Body of pancreas (tissue), 4 donors: ENCODE measurements around the gene PANK1. TPM values are rescaled to one million over a fixed set of nuclear protein-coding genes. Genes with fewer than 3 reads are reported as not detected.

Source experiments
- ATAC-seq: fragments of 150-250 bp; one replicate; pipeline ENCODE4 v1.9.1; 2016
- DNase-seq, 4 donors: peaks; one replicate each; pipeline ENCODE4 v3.0.0-alpha.2; 2019
- H3K27ac ChIP-seq, 4 donors: fragments of 200-600 bp; sonication (generic); 1 replicate in 3 of 4; 2 replicates in 1 of 4; pipeline versions ENCODE4 v1.5.1 to v1.6.1; 2016 to 2019; ENCODE audit warnings: mild to moderate bottlenecking in 1 of 4, mixed read lengths in 1 of 4, moderate library complexity in 1 of 4
- H3K27me3 ChIP-seq, 2 donors: fragments of 200-600 bp; sonication (generic); one replicate each; pipeline ENCODE4 v1.6.0; 2016; ENCODE audit warnings: mild to moderate bottlenecking in 1 of 2
- H3K36me3 ChIP-seq, 2 donors: fragments of 200-600 bp; sonication (generic); replicated peaks in 1 of 2; 2 replicates each; pipeline ENCODE4 v1.5.1; 2016; ENCODE audit warnings: low read depth in 2 of 2; ENCODE audit not compliant: insufficient read depth in 1 of 2
- H3K4me1 ChIP-seq: fragments of 200-600 bp; sonication (generic); one replicate; pipeline ENCODE4 v1.6.0; 2016
- H3K4me3 ChIP-seq, 2 donors: fragments of 200-600 bp; sonication (generic); 1 replicate in 1 of 2; 2 replicates in 1 of 2; pipeline ENCODE4 v1.5.1; 2016 to 2019
- H3K9me3 ChIP-seq, 3 donors: fragments of 200-600 bp; sonication (generic); 1 replicate in 2 of 3; 2 replicates in 1 of 3; pipeline ENCODE4 v1.5.1; 2016
- POLR2A ChIP-seq, 3 donors: fragments of 450-650 bp; IDR thresholded peaks; one replicate each; pipeline ENCODE4 v1.6.1; 2016; ENCODE audit warnings: antibody characterized with exemption in 3 of 3, mild to moderate bottlenecking in 2 of 3
- WGBS, 2 donors: methylation state at CpG; one replicate each; pipeline ENCODE4 v1.1.5; 2017; 5-methylcytosine and 5-hydroxymethylcytosine counted together
- intact Hi-C: fragments of 100-400 bp; cut with DNase I; formaldehyde crosslinking; loops from one replicate; pipeline ENCODE4 v1.15.1; 2023
- total RNA-seq, 2 donors: library from RNA; depleted of rRNA; stranded (reverse); fragments of >200 nt; gene quantifications; one replicate each; pipeline ENCODE4 v1.1.0, GENCODE V29; 2016
- TF ChIP-seq, protein P1 (sequence below), 7 experiments: fragments of 450-650 bp in 4 of 7; fragments of 200-600 bp in 3 of 7; sonication (generic) in 3 of 7; IDR thresholded peaks; one replicate each; pipeline ENCODE4 v1.5.1; 2016 to 2019; ENCODE audit warnings: antibody characterized with exemption in 7 of 7

Gene PANK1
- total RNA-seq, 2 donors from 2014 or later, result 2.6 to 3.0 TPM

GRCh38 chr10:89566095-89566950, 78.7 kb downstream of the PANK1 start:
- TF ChIP-seq, protein P1, sequence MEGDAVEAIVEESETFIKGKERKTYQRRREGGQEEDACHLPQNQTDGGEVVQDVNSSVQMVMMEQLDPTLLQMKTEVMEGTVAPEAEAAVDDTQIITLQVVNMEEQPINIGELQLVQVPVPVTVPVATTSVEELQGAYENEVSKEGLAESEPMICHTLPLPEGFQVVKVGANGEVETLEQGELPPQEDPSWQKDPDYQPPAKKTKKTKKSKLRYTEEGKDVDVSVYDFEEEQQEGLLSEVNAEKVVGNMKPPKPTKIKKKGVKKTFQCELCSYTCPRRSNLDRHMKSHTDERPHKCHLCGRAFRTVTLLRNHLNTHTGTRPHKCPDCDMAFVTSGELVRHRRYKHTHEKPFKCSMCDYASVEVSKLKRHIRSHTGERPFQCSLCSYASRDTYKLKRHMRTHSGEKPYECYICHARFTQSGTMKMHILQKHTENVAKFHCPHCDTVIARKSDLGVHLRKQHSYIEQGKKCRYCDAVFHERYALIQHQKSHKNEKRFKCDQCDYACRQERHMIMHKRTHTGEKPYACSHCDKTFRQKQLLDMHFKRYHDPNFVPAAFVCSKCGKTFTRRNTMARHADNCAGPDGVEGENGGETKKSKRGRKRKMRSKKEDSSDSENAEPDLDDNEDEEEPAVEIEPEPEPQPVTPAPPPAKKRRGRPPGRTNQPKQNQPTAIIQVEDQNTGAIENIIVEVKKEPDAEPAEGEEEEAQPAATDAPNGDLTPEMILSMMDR (IDR thresholded peaks at IDR 0.05), result no peak
- no peak for TF ChIP-seq POLR2A (IDR thresholded peaks at IDR 0.05)
- no peak for DNase-seq
- ATAC-seq, result no peak
- WGBS, 2 donors, result 54 to 56% methylated on average over 10 of the region's 10 CpGs
- Histone ChIP-seq H3K27ac (no peak overlapping the region), H3K27me3 (no peaks in the 10 kb centered on the region), H3K4me1 (no peaks in the 10 kb centered on the region), H3K9me3 (no peaks in the 10 kb centered on the region), H3K36me3 (no peaks in the 10 kb centered on the region), H3K4me3 (no peak overlapping the region)
- intact Hi-C loops, result no loop called here

DNA sequence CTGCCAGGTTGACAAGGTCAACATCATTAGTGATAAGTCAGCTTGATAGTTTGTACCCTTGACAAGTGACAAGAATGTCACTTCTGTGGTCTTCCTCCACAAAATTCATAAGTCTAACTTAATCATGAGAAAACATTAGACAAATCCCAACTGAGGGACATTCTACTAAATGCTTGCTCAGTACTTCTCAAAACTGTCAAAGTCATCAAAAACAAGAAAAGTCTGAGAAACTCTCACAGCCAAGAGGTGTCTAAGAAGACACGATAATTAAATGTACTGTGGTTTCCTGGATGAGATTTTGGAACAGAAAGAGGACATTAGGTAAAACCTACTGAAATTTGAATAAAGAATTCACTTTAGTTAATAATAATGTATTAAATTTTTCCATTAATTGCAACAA, 79.9 kb downstream of the PANK1 start:
- no peaks in the 10 kb centered on the region for H3K36me3 ChIP-seq
- no peaks in the 10 kb centered on the region for H3K27me3 ChIP-seq
- H3K27ac ChIP-seq, result no peak overlapping the region
- no peak overlapping the region for H3K4me3 ChIP-seq
- 53 to 64% methylated on average over 1 of the region's 1 CpG for WGBS, 2 donors
- H3K4me1 ChIP-seq, result no peaks in the 10 kb centered on the region
- intact Hi-C loops, result no loop called here
- ATAC-seq, result no peak
- no peak for DNase-seq
- TF ChIP-seq, protein P1 (IDR thresholded peaks at IDR 0.05), result no peak
- no peak for TF ChIP-seq POLR2A (IDR thresholded peaks at IDR 0.05)
- no peaks in the 10 kb centered on the region for H3K9me3 ChIP-seq

- peak in 1 of 4 donors; percentile 40 for DNase-seq
- peak; percentile 79 for ATAC-seq
- intact Hi-C loops, result loop anchor here (5.0 kb wide), 1 partner anchor 137 kb away; no protein-coding TSS in a partner anchor
Observed at GRCh38 chr10:89563861-89564478, 81.1 kb downstream of the PANK1 start.

DNA sequence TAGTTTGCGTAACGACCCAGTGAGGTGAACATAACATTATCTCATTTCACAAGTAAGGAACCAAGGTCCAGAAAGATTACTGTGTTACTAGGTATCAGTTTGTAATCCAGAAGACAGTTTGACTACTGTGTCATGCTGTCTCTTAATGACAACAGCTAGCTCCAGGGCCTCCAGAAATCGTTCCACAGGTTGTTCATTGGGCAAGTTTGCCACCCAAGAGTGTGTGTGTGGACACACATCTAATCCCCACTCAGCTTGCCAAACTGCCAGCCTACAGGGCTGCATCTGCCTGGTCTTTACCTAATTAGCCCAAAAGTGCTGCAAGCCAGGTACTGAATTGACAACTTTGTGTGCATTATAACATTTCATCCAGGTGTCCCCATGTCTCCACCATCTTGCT, 81.7 kb downstream of the PANK1 start:
- Histone ChIP-seq H3K4me3 (no peak overlapping the region), H3K9me3 (no peaks in the 10 kb centered on the region), H3K27me3 (no peaks in the 10 kb centered on the region), H3K27ac (no peak overlapping the region), H3K36me3 (no peaks in the 10 kb centered on the region), H3K4me1 (no peaks in the 10 kb centered on the region)
- ATAC-seq, result no peak
- intact Hi-C loops, result loop anchor here (5.0 kb wide), 1 partner anchor 136 kb away; no protein-coding TSS in a partner anchor
- 91 to 93% methylated on average over 3 of the region's 3 CpGs for WGBS, 2 donors
- no peak for DNase-seq
- TF ChIP-seq, protein P1 (IDR thresholded peaks at IDR 0.05), result no peak
- no peak for TF ChIP-seq POLR2A (IDR thresholded peaks at IDR 0.05)

More at GRCh38 chr10:89563861-89564478, 81.1 kb downstream of the PANK1 start:
- WGBS, 2 donors, result 9 to 10% methylated on average over 2 of the region's 2 CpGs
- no peak overlapping the region for H3K4me3 ChIP-seq
- no peaks in the 10 kb centered on the region for H3K27me3 ChIP-seq
- no peak overlapping the region for H3K27ac ChIP-seq
- H3K36me3 ChIP-seq, result no peaks in the 10 kb centered on the region
- H3K4me1 ChIP-seq, result no peaks in the 10 kb centered on the region
- TF ChIP-seq POLR2A (IDR thresholded peaks at IDR 0.05), result no peak
- TF ChIP-seq, protein P1 (IDR thresholded peaks at IDR 0.05), result peak; percentile 65 to 92 (median 84)
- no peaks in the 10 kb centered on the region for H3K9me3 ChIP-seq
